ENCODE measurements around the gene SFXN5. TPM values are rescaled to one million over a fixed set of nuclear protein-coding genes. Genes with fewer than 3 reads are reported as not detected.
"Not testable (repeated sequence)": the region's sequence is repeated elsewhere in the genome, so short reads cannot be mapped to it uniquely, and the experiment has no call there.

Gene SFXN5
- total RNA-seq, 1 donor from 2014 or later: 9.5 TPM

DNA sequence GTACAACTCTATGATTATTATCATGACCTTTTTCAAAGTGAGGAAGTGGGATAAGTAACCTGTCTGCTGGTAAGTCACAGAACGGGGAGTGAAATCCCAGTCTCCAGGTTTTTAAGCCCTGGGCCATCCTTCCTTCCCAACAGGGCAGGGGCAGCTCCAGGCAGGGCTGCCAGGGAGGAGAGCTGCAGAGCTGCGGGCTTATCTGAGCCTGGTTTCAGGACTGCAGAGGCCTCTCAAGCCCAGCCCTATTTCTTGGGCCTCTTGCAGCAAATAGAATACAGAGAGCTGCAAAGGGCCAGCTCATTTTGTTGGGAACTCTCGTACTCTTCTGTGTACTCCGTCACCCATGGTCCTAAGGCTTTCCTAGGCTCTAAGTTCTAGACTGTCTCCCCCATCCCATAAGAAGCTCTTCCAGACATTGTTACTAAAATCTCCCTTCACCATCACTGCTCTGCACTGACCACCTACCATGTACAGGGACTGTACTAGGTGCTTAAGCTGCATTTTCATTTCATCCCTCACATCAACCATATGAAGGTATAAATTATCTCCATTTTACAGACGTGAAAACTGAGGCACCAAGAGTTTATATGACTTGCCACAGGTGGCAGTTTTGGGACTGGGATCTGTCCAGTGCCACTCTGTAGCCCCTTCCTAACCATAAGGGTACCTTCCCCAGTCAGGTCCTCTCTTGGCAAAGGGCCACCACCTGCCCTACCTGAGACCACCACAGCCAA is 38.1 kb upstream of the SFXN5 start:
- H3K36me3 Mint-ChIP-seq (ENCODE audit: low read depth): no peaks in the 10 kb centered on the region
- peaks cover 33% of the 10 kb centered on the region for H3K4me1 Mint-ChIP-seq (ENCODE audit: low read depth)
- H3K27ac Mint-ChIP-seq: no peak overlapping the region
- no peak for DNase-seq (ENCODE audit: low spot score)
- intact Hi-C loops (cut with micrococcal nuclease): loop anchor here (5.0 kb wide), 1 partner anchor 1882 kb away; the partner anchor contains the start of gene PAIP2B
- H3K4me3 Mint-ChIP-seq: no peak overlapping the region
- H3K9me3 Mint-ChIP-seq: no peaks in the 10 kb centered on the region
- peaks cover 5% of the 10 kb centered on the region for H3K27me3 Mint-ChIP-seq (ENCODE audit: insufficient read depth)

DNA sequence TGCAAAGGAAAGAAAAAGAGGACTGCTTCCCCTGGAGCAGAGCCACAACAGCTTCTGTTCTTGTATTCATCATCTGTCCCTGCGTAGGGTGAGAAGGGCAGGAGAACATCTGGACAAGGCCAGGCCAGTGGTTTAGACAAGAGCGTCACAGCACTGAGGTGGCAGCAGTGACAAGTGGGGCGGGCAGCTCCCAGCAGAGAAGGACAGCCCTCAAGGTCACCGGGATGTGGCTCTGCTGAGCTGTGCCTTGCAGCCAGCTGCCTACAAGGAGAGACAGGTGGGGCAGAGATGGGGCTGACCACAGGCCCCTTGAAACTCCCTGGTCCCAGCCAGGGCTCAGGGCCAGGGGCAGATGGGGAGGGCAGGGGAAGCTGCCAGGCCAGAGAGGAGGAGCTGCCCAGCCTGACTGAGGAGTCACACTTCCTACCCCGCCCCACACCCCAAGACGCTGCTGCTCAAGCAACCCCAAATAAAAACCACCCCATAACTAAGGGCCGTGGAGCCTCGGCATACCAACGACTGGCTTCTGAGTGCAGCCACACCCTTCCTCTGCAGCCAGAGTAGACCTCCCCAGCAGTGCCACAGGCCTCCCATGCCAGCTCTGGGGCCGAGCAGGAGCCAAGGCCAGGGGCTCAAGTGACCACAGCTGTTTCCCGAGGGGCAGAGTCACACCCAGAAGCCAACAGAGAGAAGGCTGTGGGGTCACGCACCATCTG is 35.9 kb upstream of the SFXN5 start:
- intact Hi-C loops (cut with micrococcal nuclease): no loop called here
- H3K9me3 Mint-ChIP-seq: no peaks in the 10 kb centered on the region
- no peak for DNase-seq (ENCODE audit: low spot score)
- H3K27ac Mint-ChIP-seq: no peak overlapping the region
- H3K36me3 Mint-ChIP-seq (ENCODE audit: low read depth): no peaks in the 10 kb centered on the region
- no peak overlapping the region for H3K4me3 Mint-ChIP-seq
- H3K4me1 Mint-ChIP-seq (ENCODE audit: low read depth): peaks cover 47% of the 10 kb centered on the region
- H3K27me3 Mint-ChIP-seq (ENCODE audit: insufficient read depth): peaks cover 5% of the 10 kb centered on the region

DNA sequence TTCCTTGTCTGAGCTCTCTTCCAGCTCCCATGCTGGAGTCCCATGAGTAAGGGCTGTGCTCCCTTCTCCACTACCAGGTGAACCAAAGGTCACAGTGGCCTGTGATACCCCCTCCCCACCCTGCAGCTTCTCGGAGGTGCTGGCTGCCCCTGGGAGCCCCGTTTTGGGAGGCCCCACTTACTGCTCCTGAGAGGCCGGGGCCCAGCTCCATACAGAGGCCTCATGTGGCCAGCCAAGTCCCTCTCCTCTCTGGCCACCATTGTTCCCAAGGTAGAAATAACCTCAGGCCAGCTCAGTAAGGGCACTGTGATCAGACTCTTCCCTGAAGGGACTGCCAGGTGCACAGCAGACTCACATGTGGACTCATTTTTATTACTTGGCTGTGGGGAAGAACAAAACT is 35.3 kb upstream of the SFXN5 start:
- H3K36me3 Mint-ChIP-seq (ENCODE audit: low read depth): no peaks in the 10 kb centered on the region
- no peak overlapping the region for H3K27ac Mint-ChIP-seq
- H3K9me3 Mint-ChIP-seq: no peaks in the 10 kb centered on the region
- H3K4me3 Mint-ChIP-seq: no peak overlapping the region
- H3K27me3 Mint-ChIP-seq (ENCODE audit: insufficient read depth): peaks cover 3% of the 10 kb centered on the region
- intact Hi-C loops (cut with micrococcal nuclease): no loop called here
- DNase-seq (ENCODE audit: low spot score): no peak
- H3K4me1 Mint-ChIP-seq (ENCODE audit: low read depth): peaks cover 44% of the 10 kb centered on the region

DNA sequence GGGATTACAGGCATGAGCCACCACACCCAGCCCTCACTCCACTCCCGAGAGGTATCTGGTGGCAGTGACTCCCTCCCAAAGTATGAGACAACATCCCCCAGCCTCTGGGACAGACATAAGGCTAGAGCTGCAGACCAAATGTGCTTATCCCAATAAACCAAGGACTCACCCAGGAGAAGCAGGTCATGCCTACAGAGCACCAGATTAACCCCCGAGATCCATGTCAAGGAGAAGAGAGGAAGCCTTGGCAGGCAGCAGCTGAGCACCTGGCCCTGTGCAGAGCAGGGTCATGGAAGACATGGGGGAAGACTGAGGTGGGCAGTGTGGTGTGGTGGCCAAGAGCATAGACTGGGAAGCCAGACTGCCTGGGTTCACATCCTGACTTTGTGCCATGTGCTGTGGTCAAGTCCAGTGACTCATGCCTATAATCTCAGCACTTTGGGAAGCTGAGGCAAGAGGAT is 34.0 kb upstream of the SFXN5 start:
- Mint-ChIP-seq H3K4me3 (no peak overlapping the region), H3K4me1 (ENCODE audit: low read depth) (peaks cover 31% of the 10 kb centered on the region), H3K27me3 (ENCODE audit: insufficient read depth) (no peaks in the 10 kb centered on the region), H3K36me3 (ENCODE audit: low read depth) (no peaks in the 10 kb centered on the region), H3K9me3 (no peaks in the 10 kb centered on the region), H3K27ac (no peak overlapping the region)
- DNase-seq (ENCODE audit: low spot score): no peak
- intact Hi-C loops (cut with micrococcal nuclease): no loop called here

DNA sequence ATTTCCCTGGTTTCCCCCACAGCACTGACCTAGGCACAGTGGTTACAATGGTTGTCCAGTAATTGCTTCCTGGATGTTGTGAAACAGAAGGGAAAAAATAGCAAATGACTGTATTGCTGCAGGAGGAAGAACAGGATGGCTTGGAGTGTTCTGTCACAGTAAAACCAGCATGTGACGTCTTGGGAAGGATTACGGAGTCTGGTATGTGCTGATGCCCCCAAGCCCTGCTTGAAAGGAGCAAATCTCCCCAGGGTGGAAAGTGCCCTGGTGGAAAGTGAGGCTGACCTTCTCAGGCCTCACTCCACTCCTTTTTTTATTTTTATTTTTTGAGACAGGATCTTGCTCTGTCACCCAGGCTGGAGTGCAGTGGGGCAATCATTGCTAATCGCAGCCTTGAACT is 33.4 kb upstream of the SFXN5 start:
- no peak for DNase-seq (ENCODE audit: low spot score)
- Mint-ChIP-seq H3K4me3 (no peak overlapping the region), H3K4me1 (ENCODE audit: low read depth) (peaks cover 29% of the 10 kb centered on the region), H3K27me3 (ENCODE audit: insufficient read depth) (no peaks in the 10 kb centered on the region), H3K27ac (no peak overlapping the region), H3K36me3 (ENCODE audit: low read depth) (no peaks in the 10 kb centered on the region), H3K9me3 (no peaks in the 10 kb centered on the region)
- intact Hi-C loops (cut with micrococcal nuclease): no loop called here

DNA sequence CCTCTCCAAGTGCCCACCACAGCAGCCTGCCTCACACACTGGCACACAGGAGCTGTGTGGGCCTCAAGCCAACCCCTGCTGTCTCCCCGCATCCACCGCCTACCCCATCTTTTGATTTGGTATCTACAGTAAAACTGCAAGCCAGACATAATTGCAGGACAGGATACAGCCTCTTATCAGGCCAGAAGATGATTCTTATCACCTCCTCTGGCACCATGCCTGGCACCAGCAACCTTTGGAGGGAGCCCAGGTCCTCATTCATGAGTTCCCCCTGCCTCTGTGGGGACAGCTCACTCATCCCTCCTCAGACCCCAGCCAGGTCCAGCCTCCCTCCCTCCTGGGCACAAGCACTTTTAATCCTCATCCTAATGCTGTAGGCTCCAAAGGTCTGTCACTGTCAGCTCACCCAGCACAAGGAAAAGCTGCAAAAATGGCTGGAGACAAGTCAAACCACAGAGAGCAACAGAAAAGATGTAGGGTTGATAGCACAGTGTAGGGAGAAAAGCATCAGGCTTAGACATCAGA is 31.6 kb upstream of the SFXN5 start:
- H3K27me3 Mint-ChIP-seq (ENCODE audit: insufficient read depth): no peaks in the 10 kb centered on the region
- no peaks in the 10 kb centered on the region for H3K9me3 Mint-ChIP-seq
- H3K4me1 Mint-ChIP-seq (ENCODE audit: low read depth): peaks cover 22% of the 10 kb centered on the region
- intact Hi-C loops (cut with micrococcal nuclease): no loop called here
- H3K4me3 Mint-ChIP-seq: no peak overlapping the region
- H3K27ac Mint-ChIP-seq: no peak overlapping the region
- no peaks in the 10 kb centered on the region for H3K36me3 Mint-ChIP-seq (ENCODE audit: low read depth)
- no peak for DNase-seq (ENCODE audit: low spot score)

DNA sequence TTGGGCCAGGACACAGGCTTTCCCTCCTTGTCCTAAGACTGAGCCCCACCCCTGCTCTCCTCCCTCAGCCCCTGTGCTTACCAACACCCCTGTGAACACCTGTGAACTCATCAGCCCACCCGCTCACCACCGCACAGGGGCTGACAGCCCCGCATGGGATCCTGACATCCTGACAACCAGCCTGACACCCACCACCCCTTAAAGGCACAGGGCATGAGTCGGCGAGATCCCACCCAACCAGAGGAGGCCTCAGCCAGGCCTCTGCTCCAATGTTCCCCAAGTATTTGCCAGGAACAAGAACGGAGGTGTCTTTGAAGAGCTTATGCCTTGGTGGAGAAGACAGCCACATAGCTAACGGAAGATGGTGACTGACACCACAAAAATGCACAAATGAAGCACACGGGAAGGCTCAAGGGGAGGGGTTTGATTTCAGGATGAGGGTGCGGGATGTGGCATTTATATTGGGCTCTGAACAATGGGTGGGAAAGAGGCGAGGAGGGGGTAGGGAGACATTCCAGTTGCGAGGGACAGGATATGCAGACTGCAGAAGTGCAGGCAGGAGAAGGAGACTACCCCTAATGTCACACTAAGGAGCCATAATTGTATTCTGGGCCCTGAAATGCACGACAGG is 30.2 kb upstream of the SFXN5 start:
- no peaks in the 10 kb centered on the region for H3K27me3 Mint-ChIP-seq (ENCODE audit: insufficient read depth)
- intact Hi-C loops (cut with micrococcal nuclease): no loop called here
- no peaks in the 10 kb centered on the region for H3K9me3 Mint-ChIP-seq
- no peak overlapping the region for H3K4me3 Mint-ChIP-seq
- H3K36me3 Mint-ChIP-seq (ENCODE audit: low read depth): no peaks in the 10 kb centered on the region
- H3K27ac Mint-ChIP-seq: no peak overlapping the region
- peaks cover 16% of the 10 kb centered on the region for H3K4me1 Mint-ChIP-seq (ENCODE audit: low read depth)
- DNase-seq (ENCODE audit: low spot score): no peak

DNA sequence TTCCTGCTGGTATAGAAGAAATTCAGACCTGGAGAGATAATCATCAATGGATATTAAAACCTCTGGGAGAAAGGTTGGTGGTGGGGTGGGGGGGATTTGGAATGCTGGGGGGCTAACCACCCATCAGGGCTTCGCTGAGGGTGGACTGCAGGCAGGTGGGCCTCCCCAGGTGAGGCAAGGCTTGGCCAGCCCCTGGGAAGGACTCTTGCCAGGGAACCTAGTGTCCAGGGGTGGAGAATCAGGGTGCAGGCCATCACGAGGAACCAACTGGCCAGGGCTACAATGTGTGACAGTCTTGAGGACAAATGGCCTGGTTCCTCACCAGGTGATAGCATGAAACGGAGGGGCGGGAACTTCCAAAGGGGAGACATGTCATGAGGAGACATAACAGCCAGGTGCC is 29.4 kb upstream of the SFXN5 start:
- Mint-ChIP-seq H3K4me1 (ENCODE audit: low read depth) (peaks cover 14% of the 10 kb centered on the region), H3K27me3 (ENCODE audit: insufficient read depth) (no peaks in the 10 kb centered on the region), H3K9me3 (no peaks in the 10 kb centered on the region), H3K27ac (no peak overlapping the region), H3K36me3 (ENCODE audit: low read depth) (no peaks in the 10 kb centered on the region), H3K4me3 (no peak overlapping the region)
- DNase-seq (ENCODE audit: low spot score): no peak
- intact Hi-C loops (cut with micrococcal nuclease): no loop called here

DNA sequence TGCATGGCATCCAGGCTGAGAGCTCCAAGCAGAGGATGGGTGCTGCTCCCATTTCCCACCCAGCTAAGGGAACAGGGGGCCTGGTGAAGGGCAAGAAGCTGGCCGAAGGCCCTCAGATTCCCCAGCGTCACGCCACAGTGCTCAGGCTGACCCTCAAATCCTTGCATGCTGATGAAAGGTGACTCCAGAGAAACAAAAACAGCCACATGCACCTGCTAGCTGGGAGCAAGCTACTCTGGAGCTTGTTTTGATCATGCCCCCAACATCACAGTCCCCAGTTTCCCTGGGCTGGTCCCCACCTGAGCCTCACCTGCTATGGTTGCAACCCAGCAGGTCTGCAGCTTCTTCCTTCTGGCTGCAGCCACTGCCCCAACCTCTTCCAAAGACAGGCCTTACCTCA is 28.0 kb upstream of the SFXN5 start:
- H3K27me3 Mint-ChIP-seq (ENCODE audit: insufficient read depth): no peaks in the 10 kb centered on the region
- no peak for DNase-seq (ENCODE audit: low spot score)
- no peak overlapping the region for H3K4me3 Mint-ChIP-seq
- H3K36me3 Mint-ChIP-seq (ENCODE audit: low read depth): no peaks in the 10 kb centered on the region
- no peak overlapping the region for H3K27ac Mint-ChIP-seq
- intact Hi-C loops (cut with micrococcal nuclease): no loop called here
- H3K4me1 Mint-ChIP-seq (ENCODE audit: low read depth): peaks cover 14% of the 10 kb centered on the region
- H3K9me3 Mint-ChIP-seq: no peaks in the 10 kb centered on the region

GRCh38 chr2:73095910-73096309 is 24.4 kb upstream of the SFXN5 start:
- Mint-ChIP-seq H3K4me1 (ENCODE audit: low read depth) (no peaks in the 10 kb centered on the region), H3K4me3 (no peak overlapping the region), H3K27ac (no peak overlapping the region), H3K9me3 (no peaks in the 10 kb centered on the region), H3K36me3 (ENCODE audit: low read depth) (no peaks in the 10 kb centered on the region), H3K27me3 (ENCODE audit: insufficient read depth) (no peaks in the 10 kb centered on the region)
- DNase-seq (ENCODE audit: low spot score): no peak
- intact Hi-C loops (cut with micrococcal nuclease): no loop called here

GRCh38 chr2:73093601-73094218 is 22.2 kb upstream of the SFXN5 start:
- intact Hi-C loops (cut with micrococcal nuclease); H3K27ac Mint-ChIP-seq; H3K4me3 Mint-ChIP-seq; H3K36me3 Mint-ChIP-seq (ENCODE audit: low read depth); DNase-seq (ENCODE audit: low spot score); H3K4me1 Mint-ChIP-seq (ENCODE audit: low read depth); H3K9me3 Mint-ChIP-seq; H3K27me3 Mint-ChIP-seq (ENCODE audit: insufficient read depth): not testable (repeated sequence)

DNA sequence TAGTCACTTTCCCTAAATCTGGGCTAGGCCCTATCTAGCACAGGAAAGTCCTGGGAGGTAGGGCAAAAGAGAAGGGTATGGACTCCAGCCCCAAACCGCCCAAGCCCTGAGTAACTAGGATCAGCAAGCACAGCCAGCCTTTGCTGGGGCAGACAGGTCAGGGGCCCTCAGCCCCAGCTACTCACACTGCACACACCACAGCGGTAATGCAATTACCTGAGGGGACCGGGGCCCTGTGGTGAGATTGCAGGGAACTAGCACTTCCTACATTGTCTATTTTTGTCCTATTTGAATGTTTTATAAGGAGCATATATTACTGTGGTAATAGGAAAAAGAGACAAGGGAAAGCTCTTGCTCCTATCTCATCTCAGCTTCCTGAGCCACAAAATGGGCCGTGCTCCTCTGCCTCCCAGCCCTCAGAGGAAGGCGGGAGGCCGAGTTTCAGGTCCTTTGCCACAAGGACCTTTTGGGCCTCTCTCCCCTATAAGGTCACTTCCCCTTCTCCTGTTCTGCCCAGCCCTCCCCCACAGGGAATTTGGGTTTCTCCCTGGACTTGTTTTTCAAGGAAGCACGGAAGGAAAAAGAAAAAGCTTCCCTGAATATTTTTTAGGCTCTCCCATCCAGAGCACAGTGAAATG is 20.8 kb upstream of the SFXN5 start:
- H3K36me3 Mint-ChIP-seq (ENCODE audit: low read depth): no peaks in the 10 kb centered on the region
- H3K4me3 Mint-ChIP-seq: no peak overlapping the region
- intact Hi-C loops (cut with micrococcal nuclease): no loop called here
- H3K4me1 Mint-ChIP-seq (ENCODE audit: low read depth): no peaks in the 10 kb centered on the region
- H3K27me3 Mint-ChIP-seq (ENCODE audit: insufficient read depth): no peaks in the 10 kb centered on the region
- no peaks in the 10 kb centered on the region for H3K9me3 Mint-ChIP-seq
- H3K27ac Mint-ChIP-seq: no peak overlapping the region
- DNase-seq (ENCODE audit: low spot score): no peak
